Measurements from ENCODE around the gene PARN. TPM values are rescaled to one million over a fixed set of nuclear protein-coding genes. Genes with fewer than 3 reads are reported as not detected.

PARN gene
- total and polyA plus RNA-seq, 7 donors: 10.3 to 20.9 (median 14.1) TPM

DNA sequence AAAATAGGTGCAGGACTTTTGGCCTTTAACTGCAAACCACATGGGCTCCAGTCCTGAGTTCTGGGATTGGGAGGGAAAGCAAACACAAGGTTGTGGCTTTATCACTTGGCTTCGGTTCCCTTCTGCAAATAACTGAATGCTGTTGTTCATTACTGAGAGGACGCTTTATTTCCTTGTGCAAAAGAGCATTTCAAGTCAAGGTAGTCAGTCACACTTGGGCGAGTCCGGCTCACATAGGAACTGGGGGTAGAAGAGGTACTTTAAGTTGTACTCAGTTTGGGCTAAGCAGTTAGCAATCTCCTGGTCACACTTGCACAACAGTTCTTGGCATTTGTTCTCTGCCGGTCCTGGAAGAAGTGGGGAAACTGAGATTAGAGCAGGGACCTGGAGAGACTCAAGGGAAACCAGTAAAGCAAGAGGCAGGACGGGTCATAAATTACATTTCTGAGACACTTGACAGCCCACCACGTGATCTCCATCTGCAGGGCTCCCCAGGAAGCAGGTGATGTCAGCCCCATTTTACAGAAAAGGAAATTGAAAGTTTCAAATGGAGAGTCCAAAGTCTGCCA, 42.4 kb upstream of the PARN start:
- TF ChIP-seq, protein P1, sequence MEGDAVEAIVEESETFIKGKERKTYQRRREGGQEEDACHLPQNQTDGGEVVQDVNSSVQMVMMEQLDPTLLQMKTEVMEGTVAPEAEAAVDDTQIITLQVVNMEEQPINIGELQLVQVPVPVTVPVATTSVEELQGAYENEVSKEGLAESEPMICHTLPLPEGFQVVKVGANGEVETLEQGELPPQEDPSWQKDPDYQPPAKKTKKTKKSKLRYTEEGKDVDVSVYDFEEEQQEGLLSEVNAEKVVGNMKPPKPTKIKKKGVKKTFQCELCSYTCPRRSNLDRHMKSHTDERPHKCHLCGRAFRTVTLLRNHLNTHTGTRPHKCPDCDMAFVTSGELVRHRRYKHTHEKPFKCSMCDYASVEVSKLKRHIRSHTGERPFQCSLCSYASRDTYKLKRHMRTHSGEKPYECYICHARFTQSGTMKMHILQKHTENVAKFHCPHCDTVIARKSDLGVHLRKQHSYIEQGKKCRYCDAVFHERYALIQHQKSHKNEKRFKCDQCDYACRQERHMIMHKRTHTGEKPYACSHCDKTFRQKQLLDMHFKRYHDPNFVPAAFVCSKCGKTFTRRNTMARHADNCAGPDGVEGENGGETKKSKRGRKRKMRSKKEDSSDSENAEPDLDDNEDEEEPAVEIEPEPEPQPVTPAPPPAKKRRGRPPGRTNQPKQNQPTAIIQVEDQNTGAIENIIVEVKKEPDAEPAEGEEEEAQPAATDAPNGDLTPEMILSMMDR (IDR thresholded peaks at IDR 0.05): no peak
- DNase-seq (no peak), ATAC-seq (no peak)
- no peak overlapping the region for H3K27ac ChIP-seq
- no peak overlapping the region for H3K4me3 ChIP-seq
- H3K27me3 ChIP-seq (ENCODE audit: insufficient read depth in 3 of 3, low read length in 2 of 3): no peaks in the 10 kb centered on the region
- H3K36me3 ChIP-seq (ENCODE audit: insufficient read depth in 1 of 2, low read depth in 1 of 2): peaks cover 2 to 6% of the 10 kb centered on the region in 2 donors
- intact Hi-C loops (cut with DNase I): no loop called here
- H3K9me3 ChIP-seq: no peaks in the 10 kb centered on the region
- no peaks in the 10 kb centered on the region for H3K4me1 ChIP-seq
- 68 to 78% (median 70%) methylated on average over 7 of the region's 7 CpGs for WGBS, 3 donors

- H3K36me3 ChIP-seq (ENCODE audit: insufficient read depth in 1 of 2, low read depth in 1 of 2): peaks cover 9 to 33% of the 10 kb centered on the region in 2 donors
- H3K4me1 ChIP-seq: no peaks in the 10 kb centered on the region
- WGBS, 3 donors: 90 to 95% (median 92%) methylated on average over 4 of the region's 4 CpGs
- ATAC-seq (peak; percentile 32 to 57 (median 44)), DNase-seq (no peak)
- intact Hi-C loops (cut with DNase I): no loop called here
- H3K9me3 ChIP-seq: no peaks in the 10 kb centered on the region
- H3K27me3 ChIP-seq (ENCODE audit: insufficient read depth in 3 of 3, low read length in 2 of 3): no peaks in the 10 kb centered on the region
- H3K4me3 ChIP-seq: no peak overlapping the region
- TF ChIP-seq, protein P1 (IDR thresholded peaks at IDR 0.05): no peak
- no peak overlapping the region for H3K27ac ChIP-seq
Observed at GRCh38 chr16:14669776-14670175, 39.7 kb upstream of the PARN start.

DNA sequence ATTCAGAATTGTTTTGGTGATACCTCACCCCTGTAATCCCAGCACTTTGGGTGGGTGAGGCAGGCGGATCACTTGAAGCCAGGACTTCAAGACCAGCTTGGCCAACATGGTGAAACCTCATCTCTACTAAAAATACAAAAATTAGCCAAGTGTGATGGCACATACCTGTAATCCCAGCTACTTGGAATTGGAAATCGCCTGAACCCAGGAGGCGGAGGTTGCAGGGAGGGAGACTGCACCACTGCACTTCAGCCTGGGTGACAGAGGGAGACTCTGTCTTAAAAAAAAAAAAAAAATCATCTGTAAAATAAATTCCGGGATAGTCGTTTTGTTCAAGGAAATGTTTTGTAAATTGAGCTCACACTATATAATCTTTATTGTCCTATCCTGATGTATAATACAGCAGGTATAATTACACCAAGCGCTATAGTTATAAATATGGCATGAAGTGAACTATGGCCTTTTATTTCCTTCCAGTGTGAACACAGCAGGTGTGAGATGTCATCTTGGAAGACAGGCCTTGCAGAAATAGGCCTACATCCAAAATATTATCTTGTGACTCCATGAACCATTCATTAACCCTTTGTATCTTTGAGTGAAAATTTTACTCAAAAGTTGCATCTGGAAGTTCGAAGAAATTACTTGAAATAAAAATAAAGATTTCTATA, 38.6 kb upstream of the PARN start:
- intact Hi-C loops (cut with DNase I): no loop called here
- Histone ChIP-seq H3K36me3 (ENCODE audit: insufficient read depth in 1 of 2, low read depth in 1 of 2) (peaks cover 9 to 44% of the 10 kb centered on the region in 2 donors), H3K27me3 (ENCODE audit: insufficient read depth in 3 of 3, low read length in 2 of 3) (no peaks in the 10 kb centered on the region), H3K4me1 (no peaks in the 10 kb centered on the region), H3K9me3 (no peaks in the 10 kb centered on the region), H3K4me3 (no peak overlapping the region), H3K27ac (no peak overlapping the region)
- WGBS, 3 donors: 59 to 68% (median 61%) methylated on average over 7 of the region's 7 CpGs
- TF ChIP-seq, protein P1 (IDR thresholded peaks at IDR 0.05): no peak
- DNase-seq (no peak), ATAC-seq (peak in 3 of 4 donors; percentile 37 to 62 (median 61))

DNA sequence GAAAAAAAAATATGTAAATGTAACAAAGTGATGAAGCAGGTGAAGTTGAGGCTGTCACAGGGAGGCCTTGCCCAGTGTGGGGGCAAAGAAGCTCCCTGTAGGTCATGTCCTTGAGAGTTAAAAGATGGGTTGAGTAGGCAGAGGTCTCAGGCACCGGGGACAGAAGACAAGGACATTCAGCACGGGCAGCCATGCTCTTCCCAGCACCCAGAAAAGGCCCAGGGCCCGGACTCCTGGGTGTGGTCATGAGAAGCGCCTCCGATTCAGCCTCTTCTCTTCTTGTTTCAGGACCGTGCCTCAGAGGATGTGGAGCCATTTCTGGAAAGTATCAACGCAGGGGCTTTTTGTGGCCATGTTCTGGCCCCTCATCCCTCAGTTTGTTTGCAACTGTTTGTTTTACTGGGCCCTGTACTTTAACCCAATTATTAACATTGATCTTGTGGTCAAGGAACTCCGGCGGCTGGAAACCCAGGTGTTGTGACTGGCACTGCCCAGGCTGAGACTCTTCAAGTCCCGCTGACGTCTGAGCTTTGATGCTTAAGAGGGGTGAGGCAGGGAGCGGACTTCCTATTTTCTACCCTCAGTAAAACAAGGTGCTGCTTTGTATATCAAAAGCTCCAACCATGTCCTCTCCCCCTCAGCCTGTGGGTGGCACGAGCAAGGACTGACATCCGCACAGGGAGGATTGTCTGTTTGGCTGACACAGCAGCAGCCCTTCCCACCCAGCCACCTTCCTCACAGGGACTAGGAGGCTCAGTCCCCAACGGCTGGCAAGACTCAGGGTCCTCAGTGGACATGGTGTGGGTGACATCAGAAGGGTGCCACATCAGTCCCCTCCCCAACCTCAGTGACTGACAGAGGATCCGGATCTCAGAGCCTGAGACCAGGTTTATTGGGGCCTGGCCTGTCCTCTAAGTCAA, 37.5 kb upstream of the PARN start:
- TF ChIP-seq, protein P1 (IDR thresholded peaks at IDR 0.05): no peak
- H3K36me3 ChIP-seq (ENCODE audit: insufficient read depth in 1 of 2, low read depth in 1 of 2): peaks cover 11 to 55% of the 10 kb centered on the region in 2 donors
- WGBS, 3 donors: 87 to 93% (median 89%) methylated on average over 16 of the region's 16 CpGs
- no peaks in the 10 kb centered on the region for H3K9me3 ChIP-seq
- no peak overlapping the region for H3K4me3 ChIP-seq
- ATAC-seq (no peak), DNase-seq (no peak)
- intact Hi-C loops (cut with DNase I): no loop called here
- no peak overlapping the region for H3K27ac ChIP-seq
- H3K27me3 ChIP-seq (ENCODE audit: insufficient read depth in 3 of 3, low read length in 2 of 3): no peaks in the 10 kb centered on the region
- H3K4me1 ChIP-seq: no peaks in the 10 kb centered on the region

Measured in psoas muscle (tissue), 8 donors.